Neural cell (in vitro differentiated cells): ENCODE data around the gene KCNMB2.

Experiments
- EP300 ChIP-seq: fragments of 450-650 bp; conservative IDR thresholded peaks from 2 replicates; pipeline ENCODE4 v1.6.1; 2014; ENCODE audit warnings: antibody characterized with exemption, mild to moderate bottlenecking, moderate library complexity; ENCODE audit not compliant: poor library complexity, severe bottlenecking
- EZH2 ChIP-seq: fragments of 200-600, 300-800 bp; shearing (Covaris generic), sonication (generic); IDR thresholded peaks from 2 replicates; pipeline ENCODE4 v1.6.1; 2014; ENCODE audit warnings: antibody characterized with exemption, low read length, borderline replicate concordance, mild to moderate bottlenecking; ENCODE audit not compliant: insufficient read depth, poor library complexity, severe bottlenecking
- POLR2AphosphoS5 ChIP-seq: IDR thresholded peaks from 2 replicates; pipeline ENCODE4 v1.6.1; 2012
- RAD21 ChIP-seq: fragments of 450-650 bp; conservative IDR thresholded peaks from 2 replicates; pipeline ENCODE4 v1.6.1; 2014; ENCODE audit warnings: antibody characterized with exemption, mild to moderate bottlenecking, moderate library complexity
- TF ChIP-seq, protein P1 (sequence below): IDR thresholded peaks from 2 replicates; pipeline ENCODE4 v1.6.1; 2012; ENCODE audit warnings: borderline replicate concordance
- TF ChIP-seq, protein P2 (sequence below): fragments of 450-650 bp; IDR thresholded peaks from 2 replicates; pipeline ENCODE4 v1.5.1; 2014; ENCODE audit warnings: antibody characterized with exemption, mild to moderate bottlenecking, moderate library complexity; ENCODE audit not compliant: poor library complexity, severe bottlenecking

- TF ChIP-seq, protein P1, sequence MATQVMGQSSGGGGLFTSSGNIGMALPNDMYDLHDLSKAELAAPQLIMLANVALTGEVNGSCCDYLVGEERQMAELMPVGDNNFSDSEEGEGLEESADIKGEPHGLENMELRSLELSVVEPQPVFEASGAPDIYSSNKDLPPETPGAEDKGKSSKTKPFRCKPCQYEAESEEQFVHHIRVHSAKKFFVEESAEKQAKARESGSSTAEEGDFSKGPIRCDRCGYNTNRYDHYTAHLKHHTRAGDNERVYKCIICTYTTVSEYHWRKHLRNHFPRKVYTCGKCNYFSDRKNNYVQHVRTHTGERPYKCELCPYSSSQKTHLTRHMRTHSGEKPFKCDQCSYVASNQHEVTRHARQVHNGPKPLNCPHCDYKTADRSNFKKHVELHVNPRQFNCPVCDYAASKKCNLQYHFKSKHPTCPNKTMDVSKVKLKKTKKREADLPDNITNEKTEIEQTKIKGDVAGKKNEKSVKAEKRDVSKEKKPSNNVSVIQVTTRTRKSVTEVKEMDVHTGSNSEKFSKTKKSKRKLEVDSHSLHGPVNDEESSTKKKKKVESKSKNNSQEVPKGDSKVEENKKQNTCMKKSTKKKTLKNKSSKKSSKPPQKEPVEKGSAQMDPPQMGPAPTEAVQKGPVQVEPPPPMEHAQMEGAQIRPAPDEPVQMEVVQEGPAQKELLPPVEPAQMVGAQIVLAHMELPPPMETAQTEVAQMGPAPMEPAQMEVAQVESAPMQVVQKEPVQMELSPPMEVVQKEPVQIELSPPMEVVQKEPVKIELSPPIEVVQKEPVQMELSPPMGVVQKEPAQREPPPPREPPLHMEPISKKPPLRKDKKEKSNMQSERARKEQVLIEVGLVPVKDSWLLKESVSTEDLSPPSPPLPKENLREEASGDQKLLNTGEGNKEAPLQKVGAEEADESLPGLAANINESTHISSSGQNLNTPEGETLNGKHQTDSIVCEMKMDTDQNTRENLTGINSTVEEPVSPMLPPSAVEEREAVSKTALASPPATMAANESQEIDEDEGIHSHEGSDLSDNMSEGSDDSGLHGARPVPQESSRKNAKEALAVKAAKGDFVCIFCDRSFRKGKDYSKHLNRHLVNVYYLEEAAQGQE = no peak
- TF ChIP-seq, protein P2, sequence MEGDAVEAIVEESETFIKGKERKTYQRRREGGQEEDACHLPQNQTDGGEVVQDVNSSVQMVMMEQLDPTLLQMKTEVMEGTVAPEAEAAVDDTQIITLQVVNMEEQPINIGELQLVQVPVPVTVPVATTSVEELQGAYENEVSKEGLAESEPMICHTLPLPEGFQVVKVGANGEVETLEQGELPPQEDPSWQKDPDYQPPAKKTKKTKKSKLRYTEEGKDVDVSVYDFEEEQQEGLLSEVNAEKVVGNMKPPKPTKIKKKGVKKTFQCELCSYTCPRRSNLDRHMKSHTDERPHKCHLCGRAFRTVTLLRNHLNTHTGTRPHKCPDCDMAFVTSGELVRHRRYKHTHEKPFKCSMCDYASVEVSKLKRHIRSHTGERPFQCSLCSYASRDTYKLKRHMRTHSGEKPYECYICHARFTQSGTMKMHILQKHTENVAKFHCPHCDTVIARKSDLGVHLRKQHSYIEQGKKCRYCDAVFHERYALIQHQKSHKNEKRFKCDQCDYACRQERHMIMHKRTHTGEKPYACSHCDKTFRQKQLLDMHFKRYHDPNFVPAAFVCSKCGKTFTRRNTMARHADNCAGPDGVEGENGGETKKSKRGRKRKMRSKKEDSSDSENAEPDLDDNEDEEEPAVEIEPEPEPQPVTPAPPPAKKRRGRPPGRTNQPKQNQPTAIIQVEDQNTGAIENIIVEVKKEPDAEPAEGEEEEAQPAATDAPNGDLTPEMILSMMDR = no peak
- no peak for TF ChIP-seq EP300
- no peak for TF ChIP-seq RAD21
- no peak for TF ChIP-seq POLR2AphosphoS5
- no peak for TF ChIP-seq EZH2
These were observed 119.3 kb downstream of the KCNMB2 start for GRCh38 chr3:178655488-178655887.
